Measurements from ENCODE around the gene WFDC5. TPM values are rescaled to one million over a fixed set of nuclear protein-coding genes. Genes with fewer than 3 reads are reported as not detected.
A peak's percentile ranks its signal among the peaks of the same experiment; 100 is the strongest.

The WFDC5 gene, protein sequence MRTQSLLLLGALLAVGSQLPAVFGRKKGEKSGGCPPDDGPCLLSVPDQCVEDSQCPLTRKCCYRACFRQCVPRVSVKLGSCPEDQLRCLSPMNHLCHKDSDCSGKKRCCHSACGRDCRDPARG
- not detected for total RNA-seq
- not detected for total RNA-seq (2013)

DNA sequence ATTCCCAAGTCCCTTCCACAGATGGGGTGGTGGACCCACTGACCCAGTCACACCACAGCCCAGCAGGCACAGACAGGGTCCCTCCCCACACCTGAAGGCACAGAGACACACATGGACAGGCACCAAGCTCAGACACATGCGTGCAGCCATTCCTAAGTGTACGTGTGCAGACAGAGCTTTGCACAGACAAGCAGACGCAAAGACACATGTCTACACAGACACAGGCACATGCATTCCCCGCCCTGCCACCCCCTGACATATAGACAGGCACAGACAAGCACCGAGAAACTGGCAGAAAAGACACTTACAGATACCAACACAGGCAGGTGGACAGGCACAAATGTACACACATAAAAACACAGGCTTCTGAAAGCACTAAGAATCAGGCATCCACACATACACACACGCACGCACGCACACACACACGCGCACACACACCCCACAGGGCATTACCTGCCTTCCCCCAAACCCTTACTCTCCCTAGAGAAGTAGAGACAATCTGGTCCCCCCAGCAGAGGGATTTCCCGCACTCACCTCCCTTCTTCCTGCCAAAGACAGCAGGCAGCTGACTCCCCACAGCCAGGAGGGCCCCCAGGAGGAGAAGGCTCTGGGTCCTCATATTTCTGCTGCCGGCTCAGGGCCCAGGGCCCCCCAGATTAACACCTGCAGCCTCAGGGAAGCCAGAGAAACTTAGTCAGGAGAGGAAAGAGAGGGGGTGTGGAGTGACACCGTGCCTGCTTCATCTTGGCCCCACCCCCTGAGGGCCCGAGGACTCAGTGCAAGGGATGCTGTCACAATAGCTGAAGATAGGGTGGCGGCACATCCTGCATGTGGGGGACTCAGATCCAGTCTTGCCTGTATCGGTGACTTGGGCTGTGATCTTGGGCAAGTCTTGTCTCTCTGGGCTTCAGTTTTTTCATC, at the start of gene WFDC5:
WFDC5 (minus strand) TSS at position 710 of the 921 bp plus-strand sequence; CDS start at position 619, 91 bp downstream.
- no peak for TF ChIP-seq CTCF (IDR thresholded peaks at IDR 0.05)
- H3K27ac Mint-ChIP-seq, result no peak within 1 kb of the TSS
- Histone ChIP-seq H3K36me3 (ENCODE audit: control insufficient read depth, insufficient read depth, low read length) (no peaks in the 10 kb centered on the region), H3K4me1 (ENCODE audit: control insufficient read depth, insufficient read depth, low read length) (no peaks in the 10 kb centered on the region), H3K27ac (ENCODE audit: low read length) (no peak within 1 kb of the TSS), H3K9me3 (ENCODE audit: control insufficient read depth, insufficient read depth, low read length) (no peaks in the 10 kb centered on the region), H3K4me3 (ENCODE audit: low read length) (no peak within 1 kb of the TSS), H3K27me3 (ENCODE audit: control insufficient read depth, insufficient read depth, low read length) (no peaks in the 10 kb centered on the region)
- peaks cover 5 to 26% of the 10 kb centered on the region in 2 donors for H3K27me3 Mint-ChIP-seq (ENCODE audit: low read depth in 2 of 2)
- WGBS (ENCODE audit: insufficient coverage), result 65% methylated on average over 16 of the region's 16 CpGs
- no peaks in the 10 kb centered on the region for H3K36me3 Mint-ChIP-seq
- peak in 1 of 2 donors; percentile 24 for DNase-seq
- H3K4me3 Mint-ChIP-seq, result no peak within 1 kb of the TSS
- intact Hi-C loops (cut with micrococcal nuclease), result no loop called here
- H3K9me3 Mint-ChIP-seq, result no peaks in the 10 kb centered on the region
- H3K4me1 Mint-ChIP-seq, result no peaks in the 10 kb centered on the region
- peak in 1 of 3 donors; percentile 48 for ATAC-seq

- no peak for TF ChIP-seq CTCF (IDR thresholded peaks at IDR 0.05)
- intact Hi-C loops (cut with micrococcal nuclease), result no loop called here
- H3K27ac Mint-ChIP-seq, result no peak overlapping the region
- no peak overlapping the region for H3K4me3 Mint-ChIP-seq
- peaks cover 20% of the 10 kb centered on the region for H3K36me3 Mint-ChIP-seq
- no peak overlapping the region for H3K27ac ChIP-seq (ENCODE audit: low read length)
- no peaks in the 10 kb centered on the region for H3K4me1 ChIP-seq (ENCODE audit: control insufficient read depth, insufficient read depth, low read length)
- H3K36me3 ChIP-seq (ENCODE audit: control insufficient read depth, insufficient read depth, low read length), result no peaks in the 10 kb centered on the region
- 73% methylated on average over 1 of the region's 1 CpG for WGBS (ENCODE audit: insufficient coverage)
- no peaks in the 10 kb centered on the region for H3K9me3 ChIP-seq (ENCODE audit: control insufficient read depth, insufficient read depth, low read length)
- no peak for DNase-seq
- no peak for ATAC-seq
- no peaks in the 10 kb centered on the region for H3K4me1 Mint-ChIP-seq
- H3K27me3 ChIP-seq (ENCODE audit: control insufficient read depth, insufficient read depth, low read length), result no peaks in the 10 kb centered on the region
- H3K9me3 Mint-ChIP-seq, result peaks cover 10 to 27% of the 10 kb centered on the region in 2 donors
- H3K27me3 Mint-ChIP-seq (ENCODE audit: low read depth in 2 of 2), result peaks cover 37 to 70% of the 10 kb centered on the region in 2 donors
- H3K4me3 ChIP-seq (ENCODE audit: low read length), result no peak overlapping the region
These were observed 48.3 kb upstream of the WFDC5 start for GRCh38 chr20:45163083-45163803.

GRCh38 chr20:45157962-45158361, 43.0 kb upstream of the WFDC5 start:
- intact Hi-C loops (cut with micrococcal nuclease), result no loop called here
- WGBS (ENCODE audit: insufficient coverage), result 56% methylated on average over 1 of the region's 1 CpG
- H3K9me3 Mint-ChIP-seq, result peaks cover 10 to 16% of the 10 kb centered on the region in 2 donors

More at GRCh38 chr20:45157962-45158361, 43.0 kb upstream of the WFDC5 start:
- H3K27me3 Mint-ChIP-seq (ENCODE audit: low read depth in 2 of 2), result peaks cover 14 to 73% of the 10 kb centered on the region in 2 donors
- H3K9me3 ChIP-seq (ENCODE audit: control insufficient read depth, insufficient read depth, low read length), result no peaks in the 10 kb centered on the region
- ATAC-seq (no peak), DNase-seq (no peak)
- no peak overlapping the region for H3K4me3 ChIP-seq (ENCODE audit: low read length)
- no peaks in the 10 kb centered on the region for H3K4me1 ChIP-seq (ENCODE audit: control insufficient read depth, insufficient read depth, low read length)
- H3K4me3 Mint-ChIP-seq, result no peak overlapping the region
- no peak overlapping the region for H3K27ac Mint-ChIP-seq
- H3K27me3 ChIP-seq (ENCODE audit: control insufficient read depth, insufficient read depth, low read length), result no peaks in the 10 kb centered on the region
- no peak overlapping the region for H3K27ac ChIP-seq (ENCODE audit: low read length)
- H3K4me1 Mint-ChIP-seq, result no peaks in the 10 kb centered on the region
- peaks cover 22% of the 10 kb centered on the region for H3K36me3 Mint-ChIP-seq
- H3K36me3 ChIP-seq (ENCODE audit: control insufficient read depth, insufficient read depth, low read length), result no peaks in the 10 kb centered on the region
- no peak for TF ChIP-seq CTCF (IDR thresholded peaks at IDR 0.05)
